HUES6 (cell line): ENCODE measurements around the gene CTBP2.

Source experiments
- H3K27ac ChIP-seq: 2 replicates; pipeline ENCODE4 v1.7.0; 2013; ENCODE audit warnings: low read depth, mild to moderate bottlenecking, low read length, inconsistent platforms
- H3K27me3 ChIP-seq: 2 replicates; pipeline ENCODE4 v1.6.1; 2013; ENCODE audit warnings: low read length; ENCODE audit not compliant: control insufficient read depth, insufficient read depth
- H3K36me3 ChIP-seq: 2 replicates; pipeline ENCODE4 v1.6.1; 2013; ENCODE audit warnings: low read length; ENCODE audit not compliant: control insufficient read depth, insufficient read depth
- H3K4me1 ChIP-seq: 2 replicates; pipeline ENCODE4 v1.6.1; 2013; ENCODE audit warnings: low read length; ENCODE audit not compliant: control insufficient read depth, insufficient read depth
- H3K4me3 ChIP-seq: 2 replicates; pipeline ENCODE4 v1.5.1; 2013; ENCODE audit warnings: low read depth, low read length
- H3K9ac ChIP-seq: one replicate; pipeline ENCODE4 v1.6.1; 2013; ENCODE audit warnings: mild to moderate bottlenecking, low read length
- H3K9me3 ChIP-seq: 2 replicates; pipeline ENCODE4 v1.6.1; 2013; ENCODE audit warnings: low read depth, low read length; ENCODE audit not compliant: control insufficient read depth, insufficient read depth

The CTBP2 gene

GRCh38 chr10:124983321-124983720 lies 177.0 kb downstream of the CTBP2 start:
- no peaks in the 10 kb centered on the region for H3K4me1 ChIP-seq
- no peak overlapping the region for H3K27ac ChIP-seq
- H3K9ac ChIP-seq = no peak overlapping the region
- no peaks in the 10 kb centered on the region for H3K27me3 ChIP-seq
- peaks cover 70% of the 10 kb centered on the region for H3K36me3 ChIP-seq
- no peak overlapping the region for H3K4me3 ChIP-seq
- no peaks in the 10 kb centered on the region for H3K9me3 ChIP-seq

- Histone ChIP-seq H3K27ac (no peak overlapping the region), H3K27me3 (no peaks in the 10 kb centered on the region), H3K36me3 (peaks cover 46% of the 10 kb centered on the region)
Measured at GRCh38 chr10:124978376-124978725, 182.0 kb downstream of the CTBP2 start.

GRCh38 chr10:124977648-124978375 lies 182.6 kb downstream of the CTBP2 start:
- Histone ChIP-seq H3K27ac (no peak overlapping the region), H3K27me3 (no peaks in the 10 kb centered on the region), H3K4me1 (no peaks in the 10 kb centered on the region), H3K36me3 (peaks cover 45% of the 10 kb centered on the region), H3K9me3 (no peaks in the 10 kb centered on the region), H3K9ac (no peak overlapping the region), H3K4me3 (no peak overlapping the region)

More at GRCh38 chr10:124978376-124978725, 182.0 kb downstream of the CTBP2 start:
- Histone ChIP-seq H3K4me1 (no peaks in the 10 kb centered on the region), H3K4me3 (no peak overlapping the region), H3K9ac (no peak overlapping the region), H3K9me3 (no peaks in the 10 kb centered on the region)

GRCh38 chr10:124977161-124977560 lies 183.2 kb downstream of the CTBP2 start:
- H3K36me3 ChIP-seq = peaks cover 42% of the 10 kb centered on the region
- H3K9me3 ChIP-seq = no peaks in the 10 kb centered on the region
- no peak overlapping the region for H3K9ac ChIP-seq
- no peaks in the 10 kb centered on the region for H3K27me3 ChIP-seq
- no peak overlapping the region for H3K27ac ChIP-seq
- H3K4me1 ChIP-seq = no peaks in the 10 kb centered on the region
- H3K4me3 ChIP-seq = no peak overlapping the region

- Histone ChIP-seq H3K4me1 (no peaks in the 10 kb centered on the region), H3K27me3 (no peaks in the 10 kb centered on the region), H3K36me3 (peaks cover 45% of the 10 kb centered on the region), H3K4me3 (no peak overlapping the region), H3K9ac (no peak overlapping the region), H3K9me3 (no peaks in the 10 kb centered on the region), H3K27ac (no peak overlapping the region)
Measured at GRCh38 chr10:124975977-124976514, 184.3 kb downstream of the CTBP2 start.

- no peaks in the 10 kb centered on the region for H3K27me3 ChIP-seq
- no peaks in the 10 kb centered on the region for H3K9me3 ChIP-seq
- H3K36me3 ChIP-seq = peaks cover 49% of the 10 kb centered on the region
- no peak overlapping the region for H3K27ac ChIP-seq
- H3K4me1 ChIP-seq = no peaks in the 10 kb centered on the region
- no peak overlapping the region for H3K4me3 ChIP-seq
- H3K9ac ChIP-seq = no peak overlapping the region
Measured at GRCh38 chr10:124974131-124974530, 186.2 kb downstream of the CTBP2 start.

- Histone ChIP-seq H3K27me3 (no peaks in the 10 kb centered on the region), H3K36me3 (peaks cover 56% of the 10 kb centered on the region), H3K4me1 (no peaks in the 10 kb centered on the region)
Measured at GRCh38 chr10:124972637-124973036, 187.7 kb downstream of the CTBP2 start.

GRCh38 chr10:124971276-124971675 lies 189.1 kb downstream of the CTBP2 start:
- peaks cover 70% of the 10 kb centered on the region for H3K36me3 ChIP-seq
- no peaks in the 10 kb centered on the region for H3K9me3 ChIP-seq
- H3K27ac ChIP-seq = no peak overlapping the region
- no peaks in the 10 kb centered on the region for H3K27me3 ChIP-seq
- no peak overlapping the region for H3K9ac ChIP-seq
- no peaks in the 10 kb centered on the region for H3K4me1 ChIP-seq
- no peak overlapping the region for H3K4me3 ChIP-seq

More at GRCh38 chr10:124972637-124973036, 187.7 kb downstream of the CTBP2 start:
- no peak overlapping the region for H3K27ac ChIP-seq
- H3K4me3 ChIP-seq = no peak overlapping the region
- H3K9ac ChIP-seq = no peak overlapping the region
- H3K9me3 ChIP-seq = no peaks in the 10 kb centered on the region

- peaks cover 40% of the 10 kb centered on the region for H3K36me3 ChIP-seq
- H3K9me3 ChIP-seq = no peaks in the 10 kb centered on the region
- H3K4me3 ChIP-seq = no peak overlapping the region
- no peaks in the 10 kb centered on the region for H3K4me1 ChIP-seq
- H3K27me3 ChIP-seq = no peaks in the 10 kb centered on the region
- H3K9ac ChIP-seq = no peak overlapping the region
- H3K27ac ChIP-seq = no peak overlapping the region
Measured at GRCh38 chr10:124967255-124967654, 193.1 kb downstream of the CTBP2 start.

GRCh38 chr10:124966008-124966407 lies 194.4 kb downstream of the CTBP2 start:
- no peaks in the 10 kb centered on the region for H3K9me3 ChIP-seq
- no peaks in the 10 kb centered on the region for H3K4me1 ChIP-seq
- H3K27me3 ChIP-seq = no peaks in the 10 kb centered on the region
- H3K4me3 ChIP-seq = no peak overlapping the region
- H3K27ac ChIP-seq = no peak overlapping the region
- no peak overlapping the region for H3K9ac ChIP-seq
- peaks cover 29% of the 10 kb centered on the region for H3K36me3 ChIP-seq

- H3K9me3 ChIP-seq = no peaks in the 10 kb centered on the region
- H3K27me3 ChIP-seq = no peaks in the 10 kb centered on the region
- H3K4me1 ChIP-seq = 0 out of 2 replicates have a peak, but pooled peaks cover 6% of the 10 kb centered on the region
- no peak overlapping the region for H3K27ac ChIP-seq
- peaks cover 25% of the 10 kb centered on the region for H3K36me3 ChIP-seq
- H3K4me3 ChIP-seq = no peak overlapping the region
- no peak overlapping the region for H3K9ac ChIP-seq
Measured at GRCh38 chr10:124963866-124964720, 196.3 kb downstream of the CTBP2 start.
